Stomach smooth muscle (tissue), 2 donors: ENCODE measurements around the gene HSPA5.

ENCODE experiments used
- H3K27ac ChIP-seq: one replicate; pipeline ENCODE4 v1.7.0; 2013; ENCODE audit warnings: mild to moderate bottlenecking, low read length, inconsistent platforms
- H3K27me3 ChIP-seq, 2 donors: one replicate each; pipeline ENCODE4 v1.7.0; 2013; ENCODE audit warnings: low read length in 2 of 2; ENCODE audit not compliant: insufficient read depth in 2 of 2, control insufficient read depth in 1 of 2
- H3K36me3 ChIP-seq, 2 donors: one replicate each; pipeline ENCODE4 v1.7.0; 2013; ENCODE audit warnings: low read length in 2 of 2; ENCODE audit not compliant: control insufficient read depth in 2 of 2, insufficient read depth in 2 of 2
- H3K4me1 ChIP-seq: one replicate; pipeline ENCODE4 v1.7.0; 2013; ENCODE audit warnings: low read length; ENCODE audit not compliant: control insufficient read depth, insufficient read depth
- H3K4me3 ChIP-seq, 2 donors: one replicate each; pipeline ENCODE4 v1.7.0; 2013; ENCODE audit warnings: low read length in 2 of 2
- H3K9ac ChIP-seq, 2 donors: one replicate each; pipeline ENCODE4 v1.7.0; 2013; ENCODE audit warnings: low read length in 2 of 2, mild to moderate bottlenecking in 1 of 2
- H3K9me3 ChIP-seq, 2 donors: one replicate each; pipeline ENCODE4 v1.7.0; 2013; ENCODE audit warnings: low read length in 2 of 2; ENCODE audit not compliant: control insufficient read depth in 2 of 2
- donor health status: healthy.
- donor health status: Pancreatic carcinoma.

The HSPA5 gene

GRCh38 chr9:125262294-125262991 is 21.3 kb upstream of the HSPA5 start:
- peak overlapping the region; percentile 67 to 95 for H3K4me3 ChIP-seq
- no peaks in the 10 kb centered on the region for H3K4me1 ChIP-seq
- no peaks in the 10 kb centered on the region for H3K27me3 ChIP-seq
- peak overlapping the region; percentile 85 to 92 for H3K9ac ChIP-seq
- H3K27ac ChIP-seq = peak overlapping the region; percentile 46
- no peaks in the 10 kb centered on the region for H3K9me3 ChIP-seq
- peaks cover 0 to 4% of the 10 kb centered on the region in 2 donors for H3K36me3 ChIP-seq

- H3K9me3 ChIP-seq = no peaks in the 10 kb centered on the region
- peak within 1 kb of the TSS; percentile 85 to 92 for H3K9ac ChIP-seq
- peak within 1 kb of the TSS; percentile 67 to 95 for H3K4me3 ChIP-seq
- no peaks in the 10 kb centered on the region for H3K27me3 ChIP-seq
- peaks cover 0 to 4% of the 10 kb centered on the region in 2 donors for H3K36me3 ChIP-seq
- H3K4me1 ChIP-seq = no peaks in the 10 kb centered on the region
- H3K27ac ChIP-seq = peak within 1 kb of the TSS; percentile 46
Measured at GRCh38 chr9:125261501-125262293, 20.6 kb upstream of the HSPA5 start, which contains the start of gene GAPVD1. GAPVD1 (plus strand) TSS chr9:125261826; CDS start chr9:125298922, 37,096 bp downstream.

DNA sequence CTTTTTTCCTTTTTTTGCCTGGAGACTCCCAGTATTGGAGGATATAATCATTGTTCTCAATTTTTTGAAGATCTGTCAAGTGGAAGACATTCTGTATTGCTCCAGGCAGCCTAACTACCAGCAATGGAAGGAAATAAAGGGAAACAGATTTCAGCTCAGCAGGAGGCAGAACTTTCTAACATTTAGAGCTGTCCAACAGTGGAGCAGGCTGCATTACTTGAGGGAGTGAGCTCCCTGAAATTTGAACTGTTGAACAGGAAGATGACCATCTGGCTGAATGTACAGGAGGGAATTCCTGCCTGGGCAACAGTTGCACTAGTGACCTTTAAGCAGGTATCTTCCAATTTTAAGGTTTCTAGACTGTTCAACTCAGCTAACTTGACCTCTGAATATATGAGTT is 19.4 kb upstream of the HSPA5 start:
- H3K9ac ChIP-seq = no peak overlapping the region
- no peak overlapping the region for H3K4me3 ChIP-seq
- peaks cover 0 to 4% of the 10 kb centered on the region in 2 donors for H3K36me3 ChIP-seq
- H3K9me3 ChIP-seq = no peaks in the 10 kb centered on the region
- no peaks in the 10 kb centered on the region for H3K27me3 ChIP-seq
- no peaks in the 10 kb centered on the region for H3K4me1 ChIP-seq
- no peak overlapping the region for H3K27ac ChIP-seq

- H3K9ac ChIP-seq = no peak overlapping the region
- no peaks in the 10 kb centered on the region for H3K27me3 ChIP-seq
- H3K27ac ChIP-seq = no peak overlapping the region
- H3K4me1 ChIP-seq = no peaks in the 10 kb centered on the region
- peaks cover 0 to 4% of the 10 kb centered on the region in 2 donors for H3K36me3 ChIP-seq
- H3K9me3 ChIP-seq = no peaks in the 10 kb centered on the region
- H3K4me3 ChIP-seq = no peak overlapping the region
Measured at GRCh38 chr9:125258832-125259534, 17.8 kb upstream of the HSPA5 start.

DNA sequence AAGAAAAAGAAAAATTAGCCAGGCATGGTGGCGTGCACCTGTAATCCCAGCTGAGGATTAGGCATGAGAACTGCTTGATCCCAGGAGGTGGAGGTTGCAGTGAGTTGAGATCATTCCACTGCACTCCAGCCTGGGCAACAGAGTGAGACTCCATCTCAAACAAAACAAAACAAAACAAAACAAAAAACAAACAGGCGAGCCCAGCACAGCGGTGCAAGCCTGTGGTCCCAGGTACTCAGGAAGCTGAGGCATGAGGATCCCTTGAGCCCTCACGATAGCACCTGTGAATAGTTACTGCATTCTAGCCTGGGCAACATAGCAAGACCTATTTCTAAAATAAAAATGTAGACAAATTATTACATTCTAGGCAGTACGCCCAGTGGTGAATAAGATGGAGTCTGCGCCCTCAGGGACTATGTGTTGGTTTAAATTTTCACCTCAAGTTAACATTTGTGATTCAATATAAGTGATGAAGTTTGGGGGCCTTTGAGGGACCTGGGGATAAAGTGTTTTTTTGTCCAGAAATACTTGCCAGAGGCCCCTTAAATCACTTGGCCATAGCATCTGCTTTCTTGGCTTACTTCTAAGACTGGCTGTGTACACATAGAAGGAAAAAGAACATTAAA is 17.1 kb upstream of the HSPA5 start:
- H3K9me3 ChIP-seq = no peaks in the 10 kb centered on the region
- no peaks in the 10 kb centered on the region for H3K4me1 ChIP-seq
- H3K4me3 ChIP-seq = no peak overlapping the region
- no peak overlapping the region for H3K27ac ChIP-seq
- H3K27me3 ChIP-seq = no peaks in the 10 kb centered on the region
- no peaks in the 10 kb centered on the region for H3K36me3 ChIP-seq
- H3K9ac ChIP-seq = no peak overlapping the region

GRCh38 chr9:125255781-125256391 is 14.7 kb upstream of the HSPA5 start:
- H3K4me3 ChIP-seq = no peak overlapping the region
- H3K9ac ChIP-seq = no peak overlapping the region
- H3K27ac ChIP-seq = no peak overlapping the region
- H3K4me1 ChIP-seq = no peaks in the 10 kb centered on the region
- no peaks in the 10 kb centered on the region for H3K27me3 ChIP-seq
- no peaks in the 10 kb centered on the region for H3K36me3 ChIP-seq
- no peaks in the 10 kb centered on the region for H3K9me3 ChIP-seq

- Histone ChIP-seq H3K27me3 (no peaks in the 10 kb centered on the region), H3K4me1 (no peaks in the 10 kb centered on the region), H3K9ac (no peak overlapping the region)
Measured at GRCh38 chr9:125254231-125254630, 13.1 kb upstream of the HSPA5 start.

GRCh38 chr9:125246261-125246667 is 5.1 kb upstream of the HSPA5 start:
- Histone ChIP-seq H3K36me3 (no peaks in the 10 kb centered on the region), H3K27ac (no peak overlapping the region), H3K4me3 (no peak overlapping the region)

More at GRCh38 chr9:125254231-125254630, 13.1 kb upstream of the HSPA5 start:
- H3K9me3 ChIP-seq = no peaks in the 10 kb centered on the region
- H3K27ac ChIP-seq = no peak overlapping the region
- H3K36me3 ChIP-seq = no peaks in the 10 kb centered on the region
- no peak overlapping the region for H3K4me3 ChIP-seq

GRCh38 chr9:125243792-125244260 is 2.7 kb upstream of the HSPA5 start:
- peaks cover 12% of the 10 kb centered on the region for H3K4me1 ChIP-seq
- no peaks in the 10 kb centered on the region for H3K9me3 ChIP-seq
- H3K4me3 ChIP-seq = no peak overlapping the region
- H3K9ac ChIP-seq = no peak overlapping the region
- H3K36me3 ChIP-seq = peaks cover 5 to 6% of the 10 kb centered on the region in 2 donors
- H3K27ac ChIP-seq = no peak overlapping the region
- H3K27me3 ChIP-seq = no peaks in the 10 kb centered on the region

More at GRCh38 chr9:125246261-125246667, 5.1 kb upstream of the HSPA5 start:
- Histone ChIP-seq H3K9ac (no peak overlapping the region), H3K27me3 (no peaks in the 10 kb centered on the region), H3K9me3 (no peaks in the 10 kb centered on the region), H3K4me1 (peaks cover 7% of the 10 kb centered on the region)
